ENCODE data around the gene TIMM10. TPM values are rescaled to one million over a fixed set of nuclear protein-coding genes. Genes with fewer than 3 reads are reported as not detected.

TIMM10 gene
- total RNA-seq, 1 experiment from 2014 or later: 48.0 TPM

DNA sequence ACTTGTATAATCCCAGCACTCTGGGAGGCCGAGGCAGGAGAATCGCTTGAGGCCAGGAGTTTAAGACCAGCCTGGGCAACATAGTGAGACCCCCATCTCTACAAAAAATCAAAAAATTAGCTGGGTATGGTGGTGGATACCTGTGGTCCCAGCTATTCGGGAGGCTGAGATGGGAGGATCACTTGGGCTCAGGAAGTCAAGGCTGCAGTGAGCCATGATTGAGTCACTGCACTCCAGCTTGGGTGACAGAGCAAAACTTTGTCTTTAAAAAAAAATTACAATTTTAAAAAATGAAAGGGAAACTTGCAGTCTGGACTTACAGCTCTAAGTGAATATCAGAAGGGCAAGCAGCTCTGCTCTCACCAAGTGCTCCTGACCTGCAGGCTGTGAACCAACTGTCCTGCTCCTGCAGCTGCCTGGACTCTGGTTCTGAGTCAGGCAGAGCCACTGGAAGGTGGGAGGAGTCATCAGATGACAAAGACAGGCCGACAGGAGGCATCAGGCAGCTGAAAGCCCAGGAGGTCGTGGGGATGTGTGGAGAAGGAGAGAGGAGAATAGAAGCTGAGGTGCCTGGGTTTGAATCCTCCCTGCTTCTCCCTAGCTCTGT lies 16.4 kb upstream of the TIMM10 start:
- Histone ChIP-seq H3K36me3 (ENCODE audit: insufficient read depth, low read length) (peaks cover 4% of the 10 kb centered on the region; the same call in 1 of the 2 replicates), H3K9me2 (replicated peaks; ENCODE audit: insufficient read depth, low read length) (no peaks in the 10 kb centered on the region), H3K27ac (ENCODE audit: low read length) (no peak overlapping the region), H3K4me1 (ENCODE audit: low read length) (no peaks in the 10 kb centered on the region), H3K4me2 (ENCODE audit: low read depth, low read length, poor library complexity, severe bottlenecking) (no peak overlapping the region), H3K79me2 (ENCODE audit: low read length) (no peaks in the 10 kb centered on the region), H3K4me3 (ENCODE audit: low read length) (no peak overlapping the region), H3K9me3 (ENCODE audit: low read length) (no peaks in the 10 kb centered on the region), H2AFZ (ENCODE audit: low read length) (no peak overlapping the region), H3K27me3 (ENCODE audit: low read length) (no peaks in the 10 kb centered on the region), H3K9ac (ENCODE audit: low read length) (no peak overlapping the region), H4K20me1 (ENCODE audit: insufficient read depth, low read depth, low read length) (no peaks in the 10 kb centered on the region)
- DNase-seq: no peak

DNA sequence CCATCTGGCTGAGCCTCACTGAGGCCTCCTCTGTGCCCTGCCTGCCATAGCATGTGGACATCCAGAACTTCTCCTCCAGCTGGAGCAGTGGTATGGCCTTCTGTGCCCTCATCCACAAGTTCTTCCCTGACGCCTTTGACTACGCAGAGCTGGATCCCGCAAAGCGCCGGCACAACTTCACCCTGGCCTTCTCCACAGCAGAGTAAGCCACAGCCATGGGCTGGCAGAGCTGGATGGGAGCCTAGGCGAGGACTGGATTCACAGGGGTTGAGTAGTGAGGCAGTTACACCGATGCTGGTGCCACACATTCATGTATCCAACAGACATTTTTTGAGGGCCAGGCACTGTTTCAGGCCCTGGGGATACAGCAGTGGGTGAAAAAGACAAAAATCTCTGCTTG lies 15.9 kb upstream of the TIMM10 start:
- no peak for DNase-seq
- Histone ChIP-seq H3K9me2 (replicated peaks; ENCODE audit: insufficient read depth, low read length) (no peaks in the 10 kb centered on the region), H3K4me2 (ENCODE audit: low read depth, low read length, poor library complexity, severe bottlenecking) (no peak overlapping the region), H3K27me3 (ENCODE audit: low read length) (no peaks in the 10 kb centered on the region), H3K27ac (ENCODE audit: low read length) (no peak overlapping the region), H3K9me3 (ENCODE audit: low read length) (no peaks in the 10 kb centered on the region), H3K79me2 (ENCODE audit: low read length) (no peaks in the 10 kb centered on the region), H3K4me3 (ENCODE audit: low read length) (no peak overlapping the region), H4K20me1 (ENCODE audit: insufficient read depth, low read depth, low read length) (no peaks in the 10 kb centered on the region), H2AFZ (ENCODE audit: low read length) (no peak overlapping the region), H3K36me3 (ENCODE audit: insufficient read depth, low read length) (peaks cover under 1% of the 10 kb centered on the region; the same call in 1 of the 2 replicates), H3K4me1 (ENCODE audit: low read length) (no peaks in the 10 kb centered on the region), H3K9ac (ENCODE audit: low read length) (no peak overlapping the region)

DNA sequence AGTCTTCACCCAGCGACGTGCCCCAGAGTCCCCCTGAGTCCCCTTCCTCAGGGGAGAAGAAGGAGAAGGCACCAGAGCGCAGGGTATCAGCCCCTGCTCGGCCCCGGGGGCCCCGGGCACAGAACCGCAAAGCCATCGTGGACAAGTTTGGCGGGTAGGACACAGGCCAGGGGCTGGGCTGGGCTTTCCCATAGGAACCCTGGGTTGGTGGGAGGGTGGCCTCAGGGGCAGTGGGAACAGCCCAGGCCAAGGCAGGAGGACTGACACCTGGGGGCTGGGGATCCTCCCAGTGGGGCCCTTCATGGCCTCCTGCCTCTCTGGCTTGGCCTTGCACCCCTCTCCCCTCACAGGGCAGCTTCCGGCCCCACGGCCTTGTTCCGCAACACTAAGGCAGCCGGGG lies 15.3 kb upstream of the TIMM10 start:
- no peak for DNase-seq
- H2AFZ ChIP-seq (ENCODE audit: low read length): no peak overlapping the region
- no peak overlapping the region for H3K4me3 ChIP-seq (ENCODE audit: low read length)
- no peaks in the 10 kb centered on the region for H3K9me3 ChIP-seq (ENCODE audit: low read length)
- no peaks in the 10 kb centered on the region for H4K20me1 ChIP-seq (ENCODE audit: insufficient read depth, low read depth, low read length)
- no peaks in the 10 kb centered on the region; the same call in 1 of the 2 replicates for H3K36me3 ChIP-seq (ENCODE audit: insufficient read depth, low read length)
- no peaks in the 10 kb centered on the region for H3K9me2 ChIP-seq (replicated peaks; ENCODE audit: insufficient read depth, low read length)
- no peak overlapping the region for H3K9ac ChIP-seq (ENCODE audit: low read length)
- H3K4me2 ChIP-seq (ENCODE audit: low read depth, low read length, poor library complexity, severe bottlenecking): no peak overlapping the region
- H3K79me2 ChIP-seq (ENCODE audit: low read length): no peaks in the 10 kb centered on the region
- H3K4me1 ChIP-seq (ENCODE audit: low read length): no peaks in the 10 kb centered on the region
- no peak overlapping the region for H3K27ac ChIP-seq (ENCODE audit: low read length)
- H3K27me3 ChIP-seq (ENCODE audit: low read length): no peaks in the 10 kb centered on the region

- Histone ChIP-seq H3K9me2 (replicated peaks; ENCODE audit: insufficient read depth, low read length) (no peaks in the 10 kb centered on the region), H2AFZ (ENCODE audit: low read length) (no peak overlapping the region), H3K27ac (ENCODE audit: low read length) (no peak overlapping the region), H3K9me3 (ENCODE audit: low read length) (no peaks in the 10 kb centered on the region), H4K20me1 (ENCODE audit: insufficient read depth, low read depth, low read length) (no peaks in the 10 kb centered on the region), H3K27me3 (ENCODE audit: low read length) (no peaks in the 10 kb centered on the region), H3K9ac (ENCODE audit: low read length) (no peak overlapping the region), H3K4me3 (ENCODE audit: low read length) (no peak overlapping the region), H3K79me2 (ENCODE audit: low read length) (no peaks in the 10 kb centered on the region), H3K36me3 (ENCODE audit: insufficient read depth, low read length) (no peaks in the 10 kb centered on the region), H3K4me2 (ENCODE audit: low read depth, low read length, poor library complexity, severe bottlenecking) (no peak overlapping the region), H3K4me1 (ENCODE audit: low read length) (no peaks in the 10 kb centered on the region)
- no peak for DNase-seq
Measured at GRCh38 chr11:57544566-57544965, 14.0 kb upstream of the TIMM10 start.

DNA sequence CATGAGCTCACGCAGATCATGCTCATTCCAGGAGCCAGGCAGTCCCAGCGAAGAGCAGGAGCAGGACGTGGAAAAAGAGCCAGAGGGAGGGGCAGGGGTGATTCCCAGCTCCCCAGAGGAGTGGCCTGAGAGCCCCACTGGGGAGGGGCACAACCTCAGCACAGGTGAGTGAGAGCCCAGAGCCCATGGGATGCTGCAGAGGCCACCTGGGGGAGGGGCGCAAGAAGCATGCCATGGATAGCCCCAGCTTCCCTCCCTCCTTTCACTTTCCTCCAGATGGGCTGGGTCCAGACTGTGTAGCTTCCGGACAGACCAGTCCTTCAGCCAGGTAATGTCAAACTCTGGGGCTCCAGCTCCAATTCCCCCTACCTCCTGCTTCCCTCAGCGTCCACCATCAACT lies 13.0 kb upstream of the TIMM10 start:
- Histone ChIP-seq H4K20me1 (ENCODE audit: insufficient read depth, low read depth, low read length) (no peaks in the 10 kb centered on the region), H3K9ac (ENCODE audit: low read length) (no peak overlapping the region), H3K36me3 (ENCODE audit: insufficient read depth, low read length) (no peaks in the 10 kb centered on the region), H2AFZ (ENCODE audit: low read length) (no peak overlapping the region), H3K79me2 (ENCODE audit: low read length) (no peaks in the 10 kb centered on the region), H3K9me3 (ENCODE audit: low read length) (no peaks in the 10 kb centered on the region), H3K27me3 (ENCODE audit: low read length) (no peaks in the 10 kb centered on the region), H3K4me1 (ENCODE audit: low read length) (no peaks in the 10 kb centered on the region), H3K4me2 (ENCODE audit: low read depth, low read length, poor library complexity, severe bottlenecking) (no peak overlapping the region), H3K4me3 (ENCODE audit: low read length) (no peak overlapping the region), H3K27ac (ENCODE audit: low read length) (no peak overlapping the region), H3K9me2 (replicated peaks; ENCODE audit: insufficient read depth, low read length) (no peaks in the 10 kb centered on the region)
- no peak for DNase-seq

GRCh38 chr11:57542582-57542981 lies 12.0 kb upstream of the TIMM10 start:
- H3K9me2 ChIP-seq (replicated peaks; ENCODE audit: insufficient read depth, low read length): no peaks in the 10 kb centered on the region
- H3K79me2 ChIP-seq (ENCODE audit: low read length): no peaks in the 10 kb centered on the region
- H3K4me1 ChIP-seq (ENCODE audit: low read length): no peaks in the 10 kb centered on the region
- no peak overlapping the region for H3K9ac ChIP-seq (ENCODE audit: low read length)
- no peak overlapping the region for H3K27ac ChIP-seq (ENCODE audit: low read length)
- no peaks in the 10 kb centered on the region for H3K36me3 ChIP-seq (ENCODE audit: insufficient read depth, low read length)
- no peak overlapping the region for H3K4me2 ChIP-seq (ENCODE audit: low read depth, low read length, poor library complexity, severe bottlenecking)
- H3K4me3 ChIP-seq (ENCODE audit: low read length): no peak overlapping the region
- DNase-seq: no peak
- no peaks in the 10 kb centered on the region for H3K27me3 ChIP-seq (ENCODE audit: low read length)
- no peak overlapping the region for H2AFZ ChIP-seq (ENCODE audit: low read length)
- H4K20me1 ChIP-seq (ENCODE audit: insufficient read depth, low read depth, low read length): no peaks in the 10 kb centered on the region
- H3K9me3 ChIP-seq (ENCODE audit: low read length): no peaks in the 10 kb centered on the region

DNA sequence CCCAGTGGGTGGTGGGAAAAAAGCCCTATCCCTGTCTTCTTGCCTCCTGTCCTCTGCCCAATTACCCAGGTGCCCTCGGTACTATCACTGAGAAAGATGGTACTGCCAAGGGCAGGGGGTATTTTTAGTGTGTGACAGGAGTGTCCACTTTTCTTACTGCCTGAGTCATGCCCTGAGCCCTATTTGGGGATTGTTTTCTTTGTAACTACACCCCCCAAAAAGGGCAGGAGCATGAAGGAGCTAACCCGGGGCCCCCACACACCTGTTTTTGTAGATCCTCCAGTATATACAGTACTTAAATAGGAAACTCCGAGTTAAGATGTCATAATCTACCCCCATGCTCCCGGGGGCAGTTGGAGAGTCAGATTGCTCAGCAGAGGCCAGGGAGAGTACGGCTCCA lies 10.6 kb upstream of the TIMM10 start:
- Histone ChIP-seq H3K27ac (ENCODE audit: low read length) (no peak overlapping the region), H4K20me1 (ENCODE audit: insufficient read depth, low read depth, low read length) (no peaks in the 10 kb centered on the region), H3K79me2 (ENCODE audit: low read length) (no peaks in the 10 kb centered on the region), H3K9me3 (ENCODE audit: low read length) (no peaks in the 10 kb centered on the region), H3K9me2 (replicated peaks; ENCODE audit: insufficient read depth, low read length) (no peaks in the 10 kb centered on the region), H3K36me3 (ENCODE audit: insufficient read depth, low read length) (no peaks in the 10 kb centered on the region), H3K27me3 (ENCODE audit: low read length) (no peaks in the 10 kb centered on the region), H3K4me2 (ENCODE audit: low read depth, low read length, poor library complexity, severe bottlenecking) (no peak overlapping the region), H3K4me1 (ENCODE audit: low read length) (no peaks in the 10 kb centered on the region), H3K4me3 (ENCODE audit: low read length) (no peak overlapping the region), H2AFZ (ENCODE audit: low read length) (no peak overlapping the region), H3K9ac (ENCODE audit: low read length) (no peak overlapping the region)
- no peak for DNase-seq

DNA sequence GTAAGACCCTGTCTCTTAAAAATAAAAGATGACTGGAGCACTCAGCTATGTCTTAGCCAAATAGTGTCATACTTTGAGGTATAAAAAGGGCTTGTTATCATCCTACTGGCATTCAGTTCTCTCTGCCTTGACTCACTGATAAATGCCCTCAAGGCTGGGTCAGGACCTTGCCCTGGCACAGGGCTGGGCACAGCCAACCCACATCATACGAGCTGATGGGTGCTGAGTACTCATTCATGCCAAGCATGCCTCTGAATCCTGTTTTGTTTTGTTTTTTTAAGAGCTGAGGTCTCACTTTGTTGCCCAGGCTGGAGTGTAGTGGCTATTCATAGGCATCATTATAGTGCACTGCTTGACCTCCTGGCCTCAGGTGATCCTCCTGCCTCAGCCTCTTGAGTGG lies 8.8 kb upstream of the TIMM10 start:
- Histone ChIP-seq H3K4me1 (ENCODE audit: low read length) (no peaks in the 10 kb centered on the region), H4K20me1 (ENCODE audit: insufficient read depth, low read depth, low read length) (no peaks in the 10 kb centered on the region), H3K36me3 (ENCODE audit: insufficient read depth, low read length) (no peaks in the 10 kb centered on the region), H3K9me2 (replicated peaks; ENCODE audit: insufficient read depth, low read length) (no peaks in the 10 kb centered on the region), H3K9ac (ENCODE audit: low read length) (no peak overlapping the region), H3K4me2 (ENCODE audit: low read depth, low read length, poor library complexity, severe bottlenecking) (no peak overlapping the region), H3K4me3 (ENCODE audit: low read length) (no peak overlapping the region), H3K79me2 (ENCODE audit: low read length) (no peaks in the 10 kb centered on the region), H2AFZ (ENCODE audit: low read length) (no peak overlapping the region), H3K27me3 (ENCODE audit: low read length) (no peaks in the 10 kb centered on the region), H3K9me3 (ENCODE audit: low read length) (no peaks in the 10 kb centered on the region), H3K27ac (ENCODE audit: low read length) (no peak overlapping the region)
- no peak for DNase-seq
